Neutrophil (primary cell): ENCODE results near the gene MYO18A.

ENCODE experiments used
- H3K27ac ChIP-seq: fragments of 200-600 bp; sonication (generic); 2 replicates; pipeline ENCODE4 v1.5.1; 2016; ENCODE audit warnings: mild to moderate bottlenecking, moderate library complexity
- H3K27me3 ChIP-seq: fragments of 200-600 bp; sonication (generic); 2 replicates; pipeline ENCODE4 v1.6.0; 2016; ENCODE audit warnings: mild to moderate bottlenecking
- H3K36me3 ChIP-seq: fragments of 200-600 bp; sonication (generic); 2 replicates; pipeline ENCODE4 v1.5.1; 2017
- H3K4me1 ChIP-seq, 2 experiments: fragments of 200-600 bp in 1 of 2; sonication (generic) in 1 of 2; 1 replicate in 1 of 2; 2 replicates in 1 of 2; pipeline versions ENCODE4 v1.5.1 to v1.6.1; 2013 to 2016; ENCODE audit warnings: low read depth in 1 of 2, low read length in 1 of 2, mild to moderate bottlenecking in 1 of 2, moderate library complexity in 1 of 2; ENCODE audit not compliant: control insufficient read depth in 1 of 2, insufficient read depth in 1 of 2
- H3K4me3 ChIP-seq, 2 experiments: fragments of 200-600 bp in 1 of 2; sonication (generic) in 1 of 2; 1 replicate in 1 of 2; 2 replicates in 1 of 2; pipeline ENCODE4 v1.5.1; 2013 to 2016; ENCODE audit warnings: low read depth in 1 of 2, low read length in 1 of 2, mild to moderate bottlenecking in 1 of 2, moderate library complexity in 1 of 2
- H3K9me3 ChIP-seq: fragments of 200-600 bp; sonication (generic); 2 replicates; pipeline ENCODE4 v1.5.1; 2016
- TF ChIP-seq, protein P1 (sequence below): fragments of 200-600 bp; sonication (generic); IDR thresholded peaks from 2 replicates; pipeline ENCODE4 v1.5.1; 2016; ENCODE audit warnings: antibody characterized with exemption

The MYO18A gene

GRCh38 chr17:29215717-29216116 is 35.5 kb upstream of the MYO18A start:
- H3K4me3 ChIP-seq: no peak overlapping the region
- no peaks in the 10 kb centered on the region for H3K9me3 ChIP-seq
- no peaks in the 10 kb centered on the region for H3K36me3 ChIP-seq
- peaks cover 0 to 3% of the 10 kb centered on the region in 2 experiments for H3K4me1 ChIP-seq
- H3K27ac ChIP-seq: no peak overlapping the region
- TF ChIP-seq, protein P1, sequence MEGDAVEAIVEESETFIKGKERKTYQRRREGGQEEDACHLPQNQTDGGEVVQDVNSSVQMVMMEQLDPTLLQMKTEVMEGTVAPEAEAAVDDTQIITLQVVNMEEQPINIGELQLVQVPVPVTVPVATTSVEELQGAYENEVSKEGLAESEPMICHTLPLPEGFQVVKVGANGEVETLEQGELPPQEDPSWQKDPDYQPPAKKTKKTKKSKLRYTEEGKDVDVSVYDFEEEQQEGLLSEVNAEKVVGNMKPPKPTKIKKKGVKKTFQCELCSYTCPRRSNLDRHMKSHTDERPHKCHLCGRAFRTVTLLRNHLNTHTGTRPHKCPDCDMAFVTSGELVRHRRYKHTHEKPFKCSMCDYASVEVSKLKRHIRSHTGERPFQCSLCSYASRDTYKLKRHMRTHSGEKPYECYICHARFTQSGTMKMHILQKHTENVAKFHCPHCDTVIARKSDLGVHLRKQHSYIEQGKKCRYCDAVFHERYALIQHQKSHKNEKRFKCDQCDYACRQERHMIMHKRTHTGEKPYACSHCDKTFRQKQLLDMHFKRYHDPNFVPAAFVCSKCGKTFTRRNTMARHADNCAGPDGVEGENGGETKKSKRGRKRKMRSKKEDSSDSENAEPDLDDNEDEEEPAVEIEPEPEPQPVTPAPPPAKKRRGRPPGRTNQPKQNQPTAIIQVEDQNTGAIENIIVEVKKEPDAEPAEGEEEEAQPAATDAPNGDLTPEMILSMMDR: no peak
- peaks cover 5% of the 10 kb centered on the region for H3K27me3 ChIP-seq

- no peaks in the 10 kb centered on the region for H3K9me3 ChIP-seq
- peaks cover 5% of the 10 kb centered on the region for H3K27me3 ChIP-seq
- no peak overlapping the region for H3K27ac ChIP-seq
- no peaks in the 10 kb centered on the region for H3K36me3 ChIP-seq
- H3K4me1 ChIP-seq: peaks cover 0 to 3% of the 10 kb centered on the region in 2 experiments
- no peak overlapping the region for H3K4me3 ChIP-seq
- TF ChIP-seq, protein P1: no peak
These were observed 35.0 kb upstream of the MYO18A start for GRCh38 chr17:29215174-29215573.

DNA sequence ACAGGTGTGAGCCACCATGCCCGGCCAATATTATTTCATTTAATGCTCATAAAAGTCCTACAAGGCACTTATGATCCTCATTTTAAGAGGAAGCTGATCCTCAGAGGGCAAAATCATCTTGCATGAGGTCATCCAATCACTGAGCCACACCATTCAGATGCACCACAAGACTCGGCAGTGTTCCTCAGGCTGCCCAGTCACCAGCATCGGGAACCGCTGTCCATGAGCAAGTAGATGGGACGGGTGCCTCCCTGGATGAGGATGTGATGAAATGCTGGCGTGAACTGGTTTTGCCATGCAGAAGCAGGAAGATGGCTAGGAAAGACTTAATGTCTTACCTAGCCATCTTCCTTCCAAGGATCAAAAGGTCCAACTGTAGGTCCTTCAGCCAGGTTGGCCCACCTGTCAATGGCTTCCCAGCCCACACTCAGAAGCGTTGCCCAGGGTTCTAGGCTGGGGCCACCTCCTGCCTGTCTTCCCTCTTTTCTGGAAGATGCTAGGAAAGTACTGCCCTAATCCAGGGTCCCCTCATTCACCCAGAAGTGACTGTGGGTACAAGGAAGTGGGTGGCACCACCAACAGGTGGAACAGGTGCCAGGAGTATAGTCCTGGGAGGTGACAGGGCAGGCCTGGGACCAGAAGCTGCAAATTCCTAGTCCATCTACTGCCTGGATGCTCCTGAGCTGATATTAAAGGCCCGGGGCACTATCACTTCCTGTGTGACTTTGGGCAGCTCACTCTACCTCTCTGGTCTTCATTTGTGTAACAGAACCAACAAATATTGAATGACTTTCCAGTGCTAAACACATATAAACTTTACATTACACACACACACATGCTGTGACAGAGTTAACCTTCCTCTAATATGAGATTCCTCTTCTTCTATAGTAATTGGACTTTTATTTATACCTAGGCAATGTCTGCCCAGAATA is 34.3 kb upstream of the MYO18A start:
- TF ChIP-seq, protein P1: no peak
- Histone ChIP-seq H3K27ac (no peak overlapping the region), H3K4me3 (no peak overlapping the region), H3K4me1 (peaks cover 0 to under 1% of the 10 kb centered on the region in 2 experiments), H3K9me3 (no peaks in the 10 kb centered on the region), H3K27me3 (peaks cover 5% of the 10 kb centered on the region), H3K36me3 (no peaks in the 10 kb centered on the region)

DNA sequence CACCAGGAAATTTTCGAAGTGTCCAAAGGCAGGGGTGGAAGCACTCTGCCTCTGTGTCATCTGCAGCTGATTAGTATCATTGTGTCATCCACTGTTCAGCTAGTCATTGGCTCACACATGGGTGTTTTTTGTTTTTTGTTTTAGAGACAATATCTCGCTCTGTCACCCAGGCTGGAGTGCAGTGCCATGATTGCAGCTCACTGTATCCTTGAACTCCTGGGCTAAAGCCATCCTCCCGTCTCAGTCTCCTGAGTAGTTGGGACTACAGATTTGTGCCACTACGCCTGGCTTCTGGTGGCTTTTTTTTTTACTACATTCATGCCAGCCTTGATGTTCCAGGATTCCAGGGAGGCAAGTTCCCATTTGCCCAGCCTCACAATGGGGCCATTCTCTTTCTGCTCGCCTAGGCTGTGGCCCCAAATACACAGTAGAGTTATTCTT is 32.5 kb upstream of the MYO18A start:
- peaks cover 5% of the 10 kb centered on the region for H3K27me3 ChIP-seq
- H3K4me1 ChIP-seq: no peaks in the 10 kb centered on the region
- H3K4me3 ChIP-seq: no peak overlapping the region
- TF ChIP-seq, protein P1: no peak
- no peak overlapping the region for H3K27ac ChIP-seq
- no peaks in the 10 kb centered on the region for H3K36me3 ChIP-seq
- no peaks in the 10 kb centered on the region for H3K9me3 ChIP-seq

DNA sequence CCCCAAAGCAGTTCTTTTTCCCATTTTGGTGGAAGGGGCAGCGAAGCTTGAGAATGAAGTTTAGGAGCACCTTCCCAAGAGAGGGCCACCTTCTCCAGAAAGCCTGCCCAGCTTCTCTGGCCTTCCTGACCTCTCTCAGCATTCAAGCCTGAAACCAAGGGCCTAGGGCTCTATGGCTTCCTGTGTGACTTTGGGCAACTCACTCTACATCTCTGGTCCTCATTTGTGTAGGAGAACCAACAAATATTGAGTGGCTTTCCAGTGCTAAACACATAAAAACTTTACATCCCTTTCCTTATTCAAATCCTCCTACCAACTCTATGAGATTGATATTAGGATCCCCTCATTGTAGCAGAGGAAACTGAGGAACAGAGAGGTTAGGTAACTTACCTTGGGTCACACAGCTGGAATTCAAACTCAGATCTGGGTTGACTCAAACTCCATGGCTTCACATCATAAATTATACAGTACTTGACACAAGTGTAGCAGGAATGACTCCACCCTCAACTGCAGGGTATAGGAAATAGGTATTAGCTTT is 32.0 kb upstream of the MYO18A start:
- Histone ChIP-seq H3K27me3 (peaks cover 5% of the 10 kb centered on the region), H3K36me3 (no peaks in the 10 kb centered on the region), H3K4me1 (no peaks in the 10 kb centered on the region), H3K27ac (no peak overlapping the region), H3K4me3 (no peak overlapping the region), H3K9me3 (no peaks in the 10 kb centered on the region)
- TF ChIP-seq, protein P1: no peak
